NCI-H510A treated with DMSO at 0.1 percent for 48 hours (cell line): ENCODE measurements around the gene INPP5A.

Source experiments
- DNase-seq: peaks from one replicate; lab custom pipeline; 2025; lab: John Stamatoyannopoulos, UW

INPP5A gene

DNA sequence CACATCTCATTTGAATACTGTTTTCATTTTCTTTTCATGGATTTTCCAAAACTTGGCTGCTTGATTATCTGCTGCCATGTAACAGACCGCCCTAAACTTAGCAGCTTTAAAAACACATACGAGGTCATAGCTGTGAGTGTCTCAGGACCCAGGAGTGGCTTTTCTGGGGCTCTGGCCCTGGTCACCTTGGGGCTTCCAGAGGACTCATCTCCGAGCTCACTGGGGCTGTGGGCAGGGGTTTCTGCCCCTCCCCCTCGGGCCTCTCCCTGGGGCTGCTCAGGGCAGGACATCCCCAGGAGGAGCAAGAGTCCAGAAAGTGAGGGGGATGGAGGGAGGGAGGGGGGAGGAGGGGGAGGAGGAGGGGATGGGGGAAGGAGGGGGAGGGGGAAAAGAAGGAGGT lies 171.3 kb downstream of the INPP5A start:
- DNase-seq, result no peak

DNA sequence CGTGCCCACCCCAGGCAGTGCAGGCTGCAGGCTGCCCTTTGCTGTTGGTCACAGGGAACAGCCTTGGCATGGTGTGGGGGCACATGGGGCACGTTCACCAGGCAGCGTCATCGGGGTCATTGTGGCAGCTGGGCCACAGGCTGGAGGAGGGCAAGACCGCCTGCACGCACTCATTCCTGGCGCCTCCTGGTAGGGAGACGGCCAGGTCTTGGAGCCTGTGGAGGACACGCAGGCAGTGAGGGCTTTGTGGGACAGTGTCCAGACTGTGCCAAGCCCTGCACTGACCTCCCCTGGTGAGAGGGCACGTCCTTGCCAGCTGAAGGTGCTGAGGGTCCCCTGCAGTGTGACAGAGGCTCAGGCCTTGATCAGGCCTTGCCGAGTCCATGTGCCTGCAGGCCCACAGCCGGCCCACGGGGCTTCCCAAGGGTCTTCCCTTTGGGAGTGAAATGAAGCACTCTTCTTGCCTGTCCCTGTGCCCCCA lies 171.9 kb downstream of the INPP5A start:
- DNase-seq, result no peak

DNA sequence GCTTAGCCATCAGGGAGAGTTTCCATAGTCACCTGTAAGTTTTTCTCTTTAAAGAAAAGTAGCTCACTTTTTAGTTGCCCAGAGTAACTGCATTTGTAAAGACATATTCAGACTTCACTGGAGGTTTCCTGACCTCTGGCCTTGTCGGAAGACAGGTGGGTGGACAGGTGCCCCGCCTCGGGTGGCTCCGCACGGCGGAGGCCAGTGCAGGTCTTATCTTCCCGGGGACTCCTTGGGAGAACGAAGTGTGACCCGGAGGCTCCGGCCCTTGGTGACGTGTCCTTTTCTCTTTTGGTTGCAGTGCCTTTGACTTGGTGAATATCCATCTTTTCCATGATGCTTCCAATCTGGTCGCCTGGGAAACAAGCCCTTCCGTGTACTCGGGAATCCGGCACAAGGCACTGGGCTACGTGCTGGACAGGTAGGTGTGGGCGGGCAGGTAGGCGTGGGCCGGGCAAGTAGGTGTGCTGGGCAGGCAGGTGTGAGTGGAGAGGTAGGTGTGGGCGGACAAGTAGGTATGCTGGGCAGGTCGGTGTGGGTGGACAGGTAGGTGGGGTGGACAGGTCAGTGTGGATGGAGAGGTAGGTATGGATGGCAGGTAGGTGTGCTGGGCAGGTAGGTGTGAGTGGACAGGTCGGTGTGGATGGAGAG lies 172.6 kb downstream of the INPP5A start:
- no peak for DNase-seq

DNA sequence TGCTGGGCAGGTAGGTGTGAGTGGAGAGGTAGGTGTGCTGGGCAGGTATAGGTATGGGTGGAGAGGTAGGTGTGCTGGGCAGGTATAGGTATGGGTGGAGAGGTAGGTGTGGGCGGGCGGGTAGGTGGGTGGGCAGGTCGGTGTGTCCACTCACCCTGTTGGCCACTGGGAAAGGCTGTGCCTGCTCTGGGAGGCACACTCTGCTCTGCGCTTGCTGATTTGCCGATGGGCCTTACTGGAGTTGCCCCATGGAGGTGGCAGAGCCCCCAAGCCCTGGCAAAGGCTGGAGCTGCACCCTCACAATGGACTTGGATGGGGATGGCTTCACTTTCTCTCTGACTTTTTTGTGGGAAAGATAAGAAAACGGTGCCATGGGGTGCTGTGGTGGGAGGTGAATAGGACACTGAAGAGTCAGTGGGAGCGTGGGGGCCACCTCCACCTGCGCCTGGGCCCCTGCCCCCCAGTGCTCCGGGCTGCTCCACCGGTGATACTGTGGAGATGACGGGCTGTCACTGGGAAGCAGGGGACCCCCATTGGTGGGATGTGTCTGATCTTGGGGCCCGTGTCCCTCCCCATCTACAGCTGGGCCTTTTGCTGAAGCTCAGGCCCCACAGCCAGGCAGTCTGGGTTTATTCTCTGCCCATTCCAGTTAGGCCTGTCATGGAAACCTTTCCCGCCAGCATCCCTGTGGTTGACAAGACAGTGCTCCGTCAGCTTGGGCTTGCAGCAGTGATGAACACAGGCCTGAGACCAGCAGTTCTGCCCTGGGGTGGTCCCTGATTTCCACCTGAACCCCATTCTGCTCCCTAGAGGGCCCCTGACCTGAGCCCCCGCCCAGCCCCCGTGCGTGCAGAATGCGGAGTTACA lies 173.4 kb downstream of the INPP5A start:
- no peak for DNase-seq

DNA sequence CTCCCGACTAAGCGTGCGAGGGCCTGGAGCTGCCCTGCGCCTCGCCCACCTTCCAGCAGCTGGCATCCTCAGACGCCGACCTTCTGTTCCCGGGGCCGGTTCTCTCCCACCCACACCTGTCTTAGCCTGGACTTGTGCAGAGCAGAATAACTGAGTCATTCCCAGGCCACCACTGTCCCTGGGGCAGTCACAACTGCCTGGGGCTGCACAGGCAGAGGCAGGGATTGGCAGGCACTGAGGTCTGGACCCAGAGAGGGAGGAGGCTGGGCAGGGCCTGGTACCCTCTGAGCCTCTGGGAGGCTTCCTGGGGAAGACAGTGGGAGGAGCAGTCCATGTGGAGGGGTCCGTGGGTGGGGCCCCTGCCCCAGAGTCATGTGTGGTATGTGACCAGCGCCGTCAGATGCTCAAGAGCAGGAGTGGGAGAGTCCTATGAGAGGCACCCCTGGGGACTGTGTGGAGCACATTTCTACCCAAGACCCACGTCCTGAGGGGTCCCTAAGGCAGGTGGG lies 174.1 kb downstream of the INPP5A start:
- DNase-seq, result no peak

DNA sequence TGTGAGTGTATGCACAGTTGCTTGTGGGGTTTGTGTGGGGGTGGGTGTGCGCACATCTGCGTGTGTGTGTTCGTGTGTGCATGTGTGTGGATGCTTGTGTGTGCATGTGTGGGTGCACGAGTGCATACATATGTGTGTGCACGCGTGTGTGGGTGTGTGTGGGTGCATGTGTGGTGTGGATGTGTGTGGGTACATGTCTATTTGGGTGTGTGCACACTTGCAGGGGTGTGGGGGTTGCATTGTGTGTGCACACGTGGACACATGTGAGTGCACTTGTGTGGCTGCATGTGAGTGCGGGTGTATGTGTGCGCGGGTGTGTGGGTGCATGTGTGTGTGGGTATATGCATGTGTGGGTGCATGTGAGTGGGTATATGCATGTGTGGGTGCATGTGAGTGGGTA lies 174.7 kb downstream of the INPP5A start:
- DNase-seq, result no peak

DNA sequence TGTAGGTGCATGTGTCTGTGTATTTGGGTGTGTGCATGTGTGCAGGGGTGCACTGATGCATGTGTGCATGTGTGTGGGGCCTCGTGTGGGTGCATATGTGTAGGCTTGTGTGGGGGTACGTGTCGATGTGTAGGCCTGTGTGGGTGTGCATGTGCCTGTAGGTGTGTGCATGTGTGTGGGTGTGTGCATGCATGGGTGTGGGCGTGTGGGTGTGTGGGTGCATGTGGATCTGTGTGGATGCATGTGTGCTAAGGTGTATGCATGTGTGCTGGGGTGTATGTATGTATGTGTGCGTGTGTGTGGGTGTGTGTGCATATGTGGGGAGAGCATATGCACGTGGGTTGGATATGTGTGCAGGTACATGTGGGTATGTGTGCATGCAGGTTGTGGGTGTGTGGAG lies 175.2 kb downstream of the INPP5A start:
- DNase-seq, result no peak

DNA sequence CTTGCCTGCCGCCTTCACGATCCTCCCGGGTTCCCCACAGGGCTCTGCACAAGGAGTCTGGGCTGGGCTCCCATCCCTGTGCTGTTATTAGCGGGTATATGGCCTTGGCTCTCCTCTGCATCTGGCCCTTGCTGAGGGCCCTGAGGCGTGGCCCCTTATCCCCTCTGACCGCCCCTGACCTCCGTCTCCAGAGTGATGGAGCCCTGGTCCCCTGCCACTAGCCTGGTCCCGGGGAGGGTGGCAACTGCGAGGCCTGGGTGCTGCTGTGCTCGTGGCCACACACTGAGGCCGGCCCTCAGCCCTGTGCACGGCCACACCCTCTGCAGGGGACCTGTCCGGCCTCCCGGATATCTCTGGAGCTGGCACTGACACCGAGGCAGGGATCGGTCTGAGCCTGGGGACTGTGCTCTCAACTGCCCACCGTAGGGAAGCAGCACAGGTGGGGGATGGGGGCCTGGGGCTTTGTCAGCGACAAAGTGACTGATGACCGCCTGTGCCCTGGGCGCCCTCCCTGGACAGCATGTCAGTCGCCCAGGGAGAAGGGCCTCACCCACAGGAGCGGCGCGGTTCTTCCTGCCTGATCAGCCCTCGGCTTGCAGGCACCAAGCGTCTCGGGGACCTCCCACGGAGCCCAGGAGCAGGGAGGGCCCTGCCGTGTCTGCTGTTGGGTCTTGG lies 176.0 kb downstream of the INPP5A start:
- no peak for DNase-seq

DNA sequence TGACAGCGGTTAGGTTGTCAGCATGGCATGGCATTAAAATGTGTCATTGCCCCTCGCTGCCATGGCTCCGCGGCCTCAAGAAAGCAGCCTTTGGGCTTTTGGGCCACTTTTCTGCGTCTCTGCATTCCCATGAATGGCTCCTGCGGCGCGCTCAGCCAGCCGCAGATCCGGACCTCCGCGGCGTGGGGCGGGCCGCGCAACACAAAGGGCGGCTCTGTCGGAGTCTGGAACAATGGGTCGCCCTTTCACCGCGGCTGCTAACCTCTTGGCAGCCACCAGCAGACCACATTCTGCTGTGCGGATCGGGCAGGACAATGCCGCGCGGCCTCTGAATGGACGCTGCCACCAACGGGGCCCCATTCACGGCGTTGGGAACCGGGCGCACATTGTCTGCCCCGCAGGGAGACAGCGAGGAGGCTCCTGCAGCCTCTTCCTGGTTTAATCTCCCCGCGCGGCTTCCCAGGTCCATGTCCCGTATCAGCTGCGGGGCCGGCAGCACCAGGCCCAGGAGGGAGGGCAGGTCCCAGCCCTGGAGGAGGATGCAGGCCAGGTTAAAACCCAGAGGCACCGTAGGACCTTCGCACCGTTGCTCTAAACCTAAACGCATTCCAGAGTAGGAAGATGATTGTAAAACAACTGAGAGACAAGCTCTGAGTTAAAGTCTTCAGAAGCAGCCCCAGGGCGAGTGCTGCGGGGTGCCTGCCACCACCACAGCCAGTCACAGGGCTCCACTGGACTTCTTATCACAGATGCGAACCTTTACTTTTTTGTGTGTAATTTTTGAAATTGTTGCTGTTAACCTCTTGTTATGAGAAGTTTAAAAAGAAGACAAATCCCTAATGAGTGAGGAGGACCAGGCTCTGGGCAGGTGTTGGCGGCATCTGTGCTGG lies 176.8 kb downstream of the INPP5A start:
- DNase-seq, result no peak

DNA sequence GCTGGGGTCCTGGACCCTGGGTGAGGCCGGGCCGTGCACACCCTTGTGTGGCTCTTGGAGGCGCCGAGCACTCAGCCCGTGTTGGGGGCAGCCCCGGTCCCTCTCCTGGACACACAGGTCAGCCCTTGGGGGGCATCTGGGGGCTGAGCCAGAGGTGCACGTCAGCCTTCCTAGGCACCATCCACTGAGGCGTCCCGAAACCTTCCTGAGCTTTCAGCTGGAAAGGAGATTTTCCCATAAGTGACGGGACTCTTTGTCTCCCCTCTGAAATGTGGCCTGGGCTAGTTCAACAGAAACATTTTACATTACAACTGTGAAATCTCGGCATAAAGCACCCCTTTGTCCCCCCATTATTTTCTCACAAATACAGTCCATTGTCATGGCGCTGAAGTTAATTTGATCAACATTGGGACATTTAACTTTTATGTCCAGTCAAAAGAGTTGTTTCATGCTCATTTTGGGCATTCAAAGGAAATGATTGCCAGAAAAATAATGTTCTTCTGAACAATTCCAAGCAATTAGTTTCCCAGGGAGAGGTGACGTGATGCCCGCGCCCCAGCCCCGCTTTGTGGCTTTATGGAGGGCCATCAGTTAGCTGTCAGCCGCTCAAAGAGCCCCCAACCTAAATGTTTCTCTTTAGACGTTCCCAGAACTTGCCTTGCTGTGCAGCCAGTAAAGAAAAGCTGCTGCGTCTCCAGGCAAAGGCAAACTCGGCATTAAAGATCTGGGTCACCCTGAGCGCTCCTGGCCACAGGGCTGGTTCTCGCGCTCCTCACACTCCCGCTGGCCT lies 177.6 kb downstream of the INPP5A start:
- DNase-seq, result no peak

DNA sequence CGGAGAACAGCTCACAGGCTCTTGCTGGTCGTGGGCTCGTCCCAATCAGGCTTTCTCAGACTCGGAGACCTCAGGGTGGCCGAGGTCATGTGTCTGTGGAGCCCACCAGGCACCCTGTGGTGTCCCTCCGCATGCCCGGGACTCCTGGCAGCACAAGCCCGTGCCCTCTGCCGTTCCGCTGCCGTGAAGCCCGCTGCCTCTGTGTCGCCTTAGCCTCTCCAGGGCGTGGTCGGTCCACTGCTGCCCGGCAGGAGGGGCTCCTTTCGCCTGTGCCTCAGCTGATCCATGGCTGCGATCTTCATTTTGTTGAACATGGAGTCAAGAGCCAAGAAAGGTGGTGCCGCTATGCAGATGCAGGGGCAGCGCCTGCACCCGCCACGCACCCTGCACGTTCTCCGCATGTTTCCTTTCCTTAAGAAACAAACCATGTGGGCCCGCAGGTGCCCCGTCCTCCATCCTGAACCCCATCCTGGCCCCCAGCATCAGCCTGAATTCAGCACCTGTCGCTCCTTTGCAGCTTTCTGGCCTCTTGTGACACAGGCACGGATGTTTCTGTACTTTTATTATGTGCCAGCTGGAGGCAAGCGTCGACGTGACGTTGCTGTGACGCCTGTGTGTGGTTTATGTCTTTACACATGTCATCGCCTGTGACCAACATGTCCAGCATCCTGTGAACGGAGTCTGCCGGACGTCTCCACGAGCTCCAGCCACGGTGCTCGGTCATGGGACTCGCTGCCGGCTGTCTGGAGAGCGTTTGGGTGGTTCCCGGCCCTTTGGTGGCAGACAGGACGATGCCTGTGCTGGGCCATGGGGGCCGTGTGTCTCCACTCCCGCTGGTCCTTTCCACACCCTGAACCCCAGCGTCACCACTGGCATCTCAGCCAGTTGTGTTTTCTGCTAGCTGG lies 178.4 kb downstream of the INPP5A start:
- no peak for DNase-seq

DNA sequence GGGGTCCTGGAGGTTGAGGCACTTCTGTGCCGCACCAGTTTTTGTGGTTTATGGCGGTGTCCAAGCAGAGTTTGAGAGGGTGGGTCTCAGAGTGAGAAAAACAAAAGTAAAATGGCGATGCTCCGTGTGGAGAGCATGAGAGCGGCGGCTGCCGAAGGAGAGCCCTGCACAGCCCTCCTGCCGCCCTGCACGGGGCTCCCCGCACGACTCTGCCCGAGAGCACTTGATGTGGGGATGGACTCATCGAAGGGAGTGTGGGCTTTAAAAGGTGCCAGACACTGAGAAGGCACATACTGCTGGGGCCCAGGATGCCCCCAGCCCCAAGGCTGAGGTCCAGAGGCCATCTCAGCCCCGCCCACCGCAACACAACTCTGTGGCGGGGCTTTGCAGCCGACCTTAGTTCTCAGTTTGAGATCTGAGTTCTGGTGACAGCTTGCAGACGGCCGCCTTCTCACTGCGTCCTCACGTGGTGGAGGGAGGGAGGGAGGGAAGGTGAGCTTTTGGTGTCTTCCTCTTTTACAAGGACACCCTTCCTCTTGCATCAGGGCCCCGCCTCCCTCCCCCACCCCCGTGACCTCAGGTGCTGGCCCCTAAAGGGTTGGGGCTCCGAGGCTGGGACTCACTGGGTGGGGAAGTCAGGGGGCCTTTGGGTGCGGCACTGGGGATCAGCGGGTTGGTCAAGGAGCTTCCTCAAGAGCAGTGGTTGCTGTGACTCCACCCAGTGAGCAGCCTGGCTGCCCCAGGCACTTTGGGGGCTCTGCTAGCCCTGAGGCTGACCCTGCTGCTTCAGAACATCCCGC lies 179.3 kb downstream of the INPP5A start:
- no peak for DNase-seq

DNA sequence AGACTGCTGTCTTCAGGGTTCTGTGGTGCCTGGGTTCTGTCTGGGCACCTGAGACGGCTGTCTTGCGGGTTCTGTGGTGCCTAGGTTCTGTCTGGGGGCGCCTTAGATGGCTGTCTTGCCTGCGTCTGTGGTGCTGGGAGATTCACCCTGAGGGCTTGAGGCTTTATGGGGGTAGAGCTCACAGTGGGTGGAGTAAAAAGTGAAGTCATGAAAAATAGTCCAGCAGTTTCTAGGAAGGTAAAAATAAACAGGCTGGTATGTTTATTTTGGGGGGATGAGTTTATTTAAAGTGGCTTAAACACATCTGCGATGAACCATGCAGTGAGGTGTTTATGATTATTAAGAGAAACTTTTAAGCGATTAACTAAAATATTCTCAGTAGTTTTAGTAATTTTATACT lies 184.1 kb downstream of the INPP5A start:
- DNase-seq, result no peak

DNA sequence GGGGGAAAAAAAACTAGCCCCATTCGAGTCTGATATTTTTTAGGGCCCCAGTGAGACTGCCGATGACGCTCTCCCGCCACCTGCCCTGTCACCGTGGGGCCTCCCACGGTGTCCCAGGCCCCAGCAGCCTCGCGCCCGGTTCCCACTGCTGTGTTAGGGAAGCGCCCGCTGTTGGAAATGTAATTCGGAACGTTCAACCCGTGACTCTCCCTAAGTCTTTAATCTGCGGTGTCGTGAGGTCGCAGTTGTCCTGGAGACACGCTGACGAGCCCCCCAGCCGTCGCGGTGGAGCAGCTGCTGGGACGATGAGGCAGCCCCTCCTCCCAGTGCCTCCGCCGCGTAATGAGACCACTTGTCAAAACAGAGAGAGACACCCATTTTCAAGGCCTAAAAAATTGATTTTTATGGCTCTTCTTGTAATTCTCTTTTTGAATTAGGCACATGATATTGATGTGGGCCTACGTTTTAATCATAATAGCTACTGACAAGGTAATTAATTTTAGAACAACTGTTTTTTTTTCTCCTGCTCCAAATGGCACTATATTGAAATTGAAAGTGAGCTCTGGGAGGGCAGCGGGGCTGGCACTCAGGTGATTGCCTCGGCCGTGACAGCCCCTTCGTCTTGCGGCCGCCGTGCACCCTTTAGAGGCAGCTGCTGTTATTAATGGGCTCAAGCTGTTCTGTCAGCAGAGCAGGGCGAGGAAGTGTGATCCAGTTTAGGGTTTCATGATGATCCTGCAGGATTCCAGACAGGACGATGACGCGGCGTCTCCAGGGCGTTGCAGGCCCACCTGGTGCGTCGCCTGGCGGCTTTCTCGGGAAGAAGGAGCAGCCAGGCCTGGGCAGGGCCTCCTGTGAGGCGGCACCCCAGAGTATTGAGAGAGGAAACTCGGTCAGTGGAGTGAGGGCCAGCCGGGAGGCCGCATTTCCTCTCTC lies 185.1 kb downstream of the INPP5A start:
- no peak for DNase-seq

DNA sequence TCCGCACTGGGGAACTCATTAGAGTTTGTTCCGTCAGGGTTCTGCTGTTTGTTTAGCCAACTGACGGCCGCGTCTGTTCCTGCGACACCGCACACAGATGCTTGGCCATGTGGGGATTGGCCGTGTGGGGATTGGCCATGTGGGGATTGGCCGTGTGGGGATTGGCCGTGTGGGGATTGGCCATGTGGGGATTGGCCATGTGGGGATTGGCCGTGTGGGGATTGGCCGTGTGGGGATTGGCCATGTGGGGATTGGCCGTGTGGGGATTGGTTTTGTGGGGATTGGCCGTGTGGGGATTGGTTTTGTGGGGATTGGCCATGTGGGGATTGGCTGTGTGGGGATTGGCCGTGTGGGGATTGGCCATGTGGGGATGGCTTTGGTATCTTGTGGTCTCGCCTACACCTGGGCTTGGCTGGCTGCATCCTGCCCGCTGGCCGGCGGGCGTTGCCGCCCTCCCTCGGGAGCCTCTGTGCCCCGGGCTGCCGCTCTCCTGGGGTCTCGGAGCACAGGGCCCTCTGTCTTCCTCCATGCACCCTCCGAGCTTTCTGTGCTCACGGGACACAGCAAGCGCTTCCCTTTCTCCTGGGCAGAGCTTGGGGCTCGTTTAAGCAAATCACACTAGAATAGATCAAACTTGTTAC lies 185.9 kb downstream of the INPP5A start:
- DNase-seq, result no peak

DNA sequence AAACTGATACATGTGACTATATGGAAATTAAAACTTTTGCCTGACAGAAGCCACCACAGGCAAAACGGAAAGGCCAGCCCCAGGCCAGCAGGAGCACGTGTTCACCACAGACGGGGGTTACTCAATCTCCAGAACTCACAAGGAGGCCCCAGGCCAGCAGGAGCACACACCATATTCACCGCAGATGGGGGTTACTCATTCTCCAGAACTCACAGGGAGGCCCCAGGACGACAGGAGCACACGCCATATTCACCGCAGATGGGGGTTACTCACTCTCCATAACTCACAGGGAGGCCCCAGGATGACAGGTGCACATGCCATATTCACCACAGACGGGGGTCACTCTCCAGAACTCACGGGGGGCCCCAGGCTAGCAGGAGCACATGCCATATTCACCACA lies 186.9 kb downstream of the INPP5A start:
- no peak for DNase-seq

DNA sequence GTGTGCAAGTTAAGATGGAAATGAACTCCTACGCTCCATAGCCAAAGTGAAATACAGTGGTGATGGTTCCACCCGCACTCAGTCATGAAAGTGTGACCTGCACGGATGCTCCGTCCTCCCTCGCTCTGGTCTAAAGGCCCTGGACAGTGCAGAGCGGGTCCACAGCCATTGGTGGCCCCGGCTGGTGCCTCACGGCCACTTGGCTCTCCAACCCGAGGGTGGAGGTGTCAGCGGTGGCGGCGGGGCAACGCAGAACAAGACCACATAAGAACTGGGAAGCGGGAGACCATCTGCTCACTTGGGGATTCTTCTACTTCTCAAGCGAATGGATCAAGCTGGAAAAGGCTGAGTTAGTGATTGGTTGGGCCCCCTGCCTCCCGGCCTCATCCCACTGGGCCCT lies 187.6 kb downstream of the INPP5A start:
- no peak for DNase-seq
